Neural crest cell (in vitro differentiated cells): ENCODE data around the gene MUC2. TPM values are rescaled to one million over a fixed set of nuclear protein-coding genes. Genes with fewer than 3 reads are reported as not detected.

Source experiments
- DNase-seq: peaks from one replicate; pipeline ENCODE4 v3.0.0; 2021; ENCODE audit warnings: low read depth, mixed read lengths, low spot score
- H3K27ac Mint-ChIP-seq: one replicate; pipeline ENCODE4 v1.8.0; 2021; ENCODE audit warnings: mild to moderate bottlenecking, mixed read lengths; ENCODE audit not compliant: unreplicated experiment
- H3K27me3 Mint-ChIP-seq: 2 replicates; pipeline ENCODE4 v1.8.0; 2021; ENCODE audit warnings: low read depth, mild to moderate bottlenecking, mixed read lengths
- H3K36me3 Mint-ChIP-seq: 2 replicates; pipeline ENCODE4 v1.8.0; 2021; ENCODE audit warnings: low read depth, mild to moderate bottlenecking, mixed read lengths
- H3K4me1 Mint-ChIP-seq: 2 replicates; pipeline ENCODE4 v1.8.0; 2021; ENCODE audit warnings: mixed read lengths
- H3K4me3 Mint-ChIP-seq: one replicate; pipeline ENCODE4 v1.8.0; 2021; ENCODE audit warnings: mild to moderate bottlenecking, mixed read lengths
- H3K9me3 Mint-ChIP-seq: 2 replicates; pipeline ENCODE4 v1.8.0; 2021; ENCODE audit warnings: mixed read lengths
- CTCF ChIP-seq: fragments of 200-600 bp; sonication (generic); conservative IDR thresholded peaks from 2 replicates; pipeline ENCODE4 v1.5.0; 2021; ENCODE audit warnings: antibody characterized with exemption, mild to moderate bottlenecking
- total RNA-seq: library from RNA; stranded (reverse); gene quantifications from 2 replicates; pipeline ENCODE4 v1.2.1, GENCODE V29; 2021

MUC2 gene
- total RNA-seq, 1 donor from 2014 or later = not detected

GRCh38 chr11:1030086-1030485 lies 44.6 kb upstream of the MUC2 start:
- Mint-ChIP-seq H3K27ac (no peak overlapping the region), H3K27me3 (no peaks in the 10 kb centered on the region), H3K9me3 (no peaks in the 10 kb centered on the region), H3K36me3 (no peaks in the 10 kb centered on the region), H3K4me3 (no peak overlapping the region), H3K4me1 (no peaks in the 10 kb centered on the region)
- TF ChIP-seq CTCF = no peak
- no peak for DNase-seq

- Mint-ChIP-seq H3K36me3 (no peaks in the 10 kb centered on the region), H3K9me3 (no peaks in the 10 kb centered on the region), H3K4me3 (no peak overlapping the region), H3K4me1 (no peaks in the 10 kb centered on the region), H3K27me3 (no peaks in the 10 kb centered on the region), H3K27ac (no peak overlapping the region)
- no peak for DNase-seq
- TF ChIP-seq CTCF = no peak
These were observed 44.1 kb upstream of the MUC2 start for GRCh38 chr11:1030556-1030955.

GRCh38 chr11:1031121-1031899 lies 43.4 kb upstream of the MUC2 start:
- Mint-ChIP-seq H3K27ac (no peak overlapping the region), H3K4me1 (no peaks in the 10 kb centered on the region), H3K4me3 (no peak overlapping the region), H3K27me3 (no peaks in the 10 kb centered on the region), H3K36me3 (no peaks in the 10 kb centered on the region), H3K9me3 (no peaks in the 10 kb centered on the region)
- no peak for TF ChIP-seq CTCF
- DNase-seq = no peak

- no peak for TF ChIP-seq CTCF
- Mint-ChIP-seq H3K27ac (no peak overlapping the region), H3K9me3 (no peaks in the 10 kb centered on the region), H3K4me1 (no peaks in the 10 kb centered on the region), H3K27me3 (no peaks in the 10 kb centered on the region), H3K4me3 (no peak overlapping the region), H3K36me3 (no peaks in the 10 kb centered on the region)
- no peak for DNase-seq
These were observed 42.3 kb upstream of the MUC2 start for GRCh38 chr11:1032310-1032891.

- Mint-ChIP-seq H3K4me1 (no peaks in the 10 kb centered on the region), H3K9me3 (no peaks in the 10 kb centered on the region), H3K27ac (no peak overlapping the region), H3K27me3 (no peaks in the 10 kb centered on the region), H3K36me3 (no peaks in the 10 kb centered on the region), H3K4me3 (no peak overlapping the region)
- no peak for DNase-seq
- no peak for TF ChIP-seq CTCF
These were observed 41.5 kb upstream of the MUC2 start for GRCh38 chr11:1033016-1033798.
